HG03520 (cell line): ENCODE measurements around the gene KCTD14.

Experiments used
- ATAC-seq: cut with Tn5 transposase; IDR thresholded peaks from one replicate; pipeline ENCODE4 v1.9.1; 2021; ENCODE audit warnings: mild to moderate bottlenecking, moderate library complexity; ENCODE audit not compliant: unreplicated experiment

KCTD14 gene

GRCh38 chr11:77967121-77967520 is 56.0 kb downstream of the KCTD14 start:
- no peak for ATAC-seq

DNA sequence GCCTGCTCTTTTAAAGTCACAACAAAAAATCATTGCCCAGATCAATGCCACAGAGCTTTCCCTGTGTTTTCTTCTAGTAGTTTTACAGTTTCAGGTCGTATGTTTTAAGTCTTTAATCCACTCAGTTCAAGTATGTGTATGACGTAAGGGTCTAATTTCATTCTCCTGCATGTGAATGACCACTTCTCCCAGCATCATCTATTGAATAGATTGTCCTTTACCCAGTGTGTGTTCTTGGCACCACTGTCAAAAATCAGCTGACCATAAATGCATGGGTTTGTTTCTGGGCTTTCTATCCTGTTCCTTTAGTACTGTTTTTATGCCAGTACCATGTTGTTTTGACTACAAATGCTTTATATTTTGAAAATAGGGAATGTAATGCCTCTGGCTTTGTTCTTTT is 56.7 kb downstream of the KCTD14 start:
- no peak for ATAC-seq
